Spinal cord (tissue), 10 donors: ENCODE results near the gene SYNPO2. TPM values are rescaled to one million over a fixed set of nuclear protein-coding genes. Genes with fewer than 3 reads are reported as not detected.
"Not testable (repeated sequence)": the region's sequence is repeated elsewhere in the genome, so short reads cannot be mapped to it uniquely, and the experiment has no call there.

Experiments used
- DNase-seq, 6 donors: peaks; one replicate each; pipeline versions ENCODE4 v3.0.0 to v3.0.0-alpha.2; 2013 to 2015; ENCODE audit warnings: low spot score in 6 of 6, low read depth in 4 of 6
- H3K27ac ChIP-seq: one replicate; pipeline ENCODE4 v1.5.1; 2013; ENCODE audit warnings: low read depth, low read length, control low read depth
- H3K27me3 ChIP-seq: one replicate; pipeline ENCODE4 v1.6.1; 2013; ENCODE audit warnings: low read length; ENCODE audit not compliant: control insufficient read depth, insufficient read depth
- H3K36me3 ChIP-seq: one replicate; pipeline ENCODE4 v1.6.1; 2013; ENCODE audit warnings: low read length; ENCODE audit not compliant: control insufficient read depth, insufficient read depth
- H3K4me1 ChIP-seq: one replicate; pipeline ENCODE4 v1.6.1; 2013; ENCODE audit warnings: low read length; ENCODE audit not compliant: control insufficient read depth, insufficient read depth
- H3K4me3 ChIP-seq: one replicate; pipeline ENCODE4 v1.5.1; 2013; ENCODE audit warnings: low read depth, low read length, control low read depth
- H3K9me3 ChIP-seq: one replicate; pipeline ENCODE4 v1.6.1; 2013; ENCODE audit warnings: low read length; ENCODE audit not compliant: control insufficient read depth, insufficient read depth
- WGBS: methylation state at CpG from one replicate; pipeline ENCODE4 v1.1.5; 2013; ENCODE audit warnings: missing lambda C conversion rate; ENCODE audit not compliant: insufficient coverage; 5-methylcytosine and 5-hydroxymethylcytosine counted together
- polyA plus RNA-seq, 2 donors: library from polyadenylated mRNA; unstranded; fragments of 120-200 nt; gene quantifications; one replicate each; pipeline ENCODE4 v1.2.1, GENCODE V29; 2013; ENCODE audit not compliant: insufficient read length in 2 of 2
- total RNA-seq, 2 donors: library from RNA; depleted of rRNA in 1 of 2; stranded (reverse); fragments of 120-200 nt in 1 of 2; fragments of >200 nt in 1 of 2; gene quantifications; one replicate each; pipeline versions ENCODE4 v1.2.3 to v1.2.4, GENCODE V29; 2013 to 2014
- donor health status: healthy.

The SYNPO2 gene
- total and polyA plus RNA-seq, 4 donors: 6.1 to 14.3 (median 9.7) TPM

DNA sequence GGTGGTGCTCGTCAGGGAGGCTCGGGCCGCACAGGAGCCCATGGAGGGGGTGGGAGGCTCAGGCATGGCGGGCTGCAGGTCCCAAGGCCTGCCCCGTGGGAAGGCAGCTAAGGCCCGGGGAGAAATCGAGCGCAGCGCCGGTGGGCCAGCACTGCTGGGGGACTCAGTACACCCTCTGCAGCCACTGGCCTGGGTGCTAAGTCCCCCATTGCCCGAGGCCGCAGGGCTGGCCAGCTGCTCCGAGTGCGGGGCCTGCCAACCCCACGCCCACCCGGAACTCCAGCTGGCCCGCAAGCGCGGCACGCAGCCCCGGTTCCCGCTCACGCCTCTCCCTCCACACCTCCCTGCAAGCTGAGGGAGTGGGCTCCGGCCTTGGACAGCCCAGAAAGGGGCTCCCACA is 88.4 kb downstream of the SYNPO2 start:
- H3K4me1 ChIP-seq, H3K27ac ChIP-seq: not testable (repeated sequence)
- WGBS: 96% methylated on average over 21 of the region's 24 CpGs

DNA sequence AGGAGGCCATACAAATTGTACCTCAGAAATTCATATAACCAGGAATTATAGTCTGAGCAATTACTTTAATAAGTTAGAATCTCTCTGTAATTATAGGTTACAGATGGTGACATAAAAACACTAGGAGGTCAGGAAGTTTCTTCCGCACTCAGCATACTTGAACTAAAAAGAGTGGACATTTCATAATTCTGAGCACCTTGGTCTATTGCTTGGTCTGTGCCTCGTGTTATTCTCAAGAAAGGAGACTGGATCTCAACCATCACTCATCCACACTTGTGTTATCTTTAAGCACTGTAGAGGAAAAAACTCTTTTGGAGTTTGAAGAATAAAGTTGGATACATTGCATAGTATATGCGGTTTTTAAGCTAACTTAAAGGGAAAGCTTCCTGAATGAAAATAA is 91.1 kb downstream of the SYNPO2 start:
- Histone ChIP-seq H3K27me3 (no peaks in the 10 kb centered on the region), H3K36me3 (no peaks in the 10 kb centered on the region), H3K4me3 (no peak overlapping the region), H3K9me3 (no peaks in the 10 kb centered on the region), H3K4me1 (no peaks in the 10 kb centered on the region), H3K27ac (no peak overlapping the region)
- no CpG with 5 or more reads among the region's 3 CpGs for WGBS
- no peak for DNase-seq

More for the DNA sequence above, 88.4 kb downstream of the SYNPO2 start:
- not testable (repeated sequence) for H3K36me3 ChIP-seq, H3K4me3 ChIP-seq, H3K27me3 ChIP-seq, DNase-seq, H3K9me3 ChIP-seq

DNA sequence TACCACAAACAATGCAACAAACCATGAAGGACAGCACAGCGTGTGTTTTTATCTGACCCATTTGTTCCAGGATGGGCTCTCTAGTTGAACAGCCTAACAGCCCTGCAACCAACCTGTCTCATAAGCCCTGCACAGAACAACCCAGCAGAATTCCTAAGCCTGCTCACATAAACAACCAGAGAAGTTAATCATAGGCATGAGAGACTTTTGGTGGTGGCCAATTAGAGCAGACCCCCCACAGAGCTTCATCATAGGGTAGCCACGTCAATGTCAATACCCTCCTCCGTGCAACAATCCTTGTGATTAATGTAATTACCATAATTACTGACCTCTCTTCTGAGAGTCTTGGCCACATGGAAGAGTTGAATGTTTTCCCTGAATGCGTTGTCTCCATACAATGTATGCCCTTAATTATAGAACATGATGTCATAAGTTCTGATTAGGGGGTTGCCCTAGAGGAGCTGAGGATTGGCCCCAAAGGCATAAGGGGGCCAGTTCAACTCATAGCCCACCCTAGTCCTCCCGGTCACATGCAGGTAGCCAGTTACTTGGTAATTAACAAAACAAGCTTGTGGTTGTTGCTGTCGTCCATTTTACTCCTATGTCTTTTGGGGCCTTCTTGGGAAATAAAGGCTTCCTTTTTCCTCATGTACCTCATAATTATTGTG is 92.7 kb downstream of the SYNPO2 start:
- no peak for DNase-seq
- Histone ChIP-seq H3K4me1 (no peaks in the 10 kb centered on the region), H3K9me3 (no peaks in the 10 kb centered on the region), H3K27ac (no peak overlapping the region), H3K4me3 (no peak overlapping the region), H3K27me3 (no peaks in the 10 kb centered on the region), H3K36me3 (no peaks in the 10 kb centered on the region)
- WGBS: 55% methylated on average over 3 of the region's 6 CpGs

DNA sequence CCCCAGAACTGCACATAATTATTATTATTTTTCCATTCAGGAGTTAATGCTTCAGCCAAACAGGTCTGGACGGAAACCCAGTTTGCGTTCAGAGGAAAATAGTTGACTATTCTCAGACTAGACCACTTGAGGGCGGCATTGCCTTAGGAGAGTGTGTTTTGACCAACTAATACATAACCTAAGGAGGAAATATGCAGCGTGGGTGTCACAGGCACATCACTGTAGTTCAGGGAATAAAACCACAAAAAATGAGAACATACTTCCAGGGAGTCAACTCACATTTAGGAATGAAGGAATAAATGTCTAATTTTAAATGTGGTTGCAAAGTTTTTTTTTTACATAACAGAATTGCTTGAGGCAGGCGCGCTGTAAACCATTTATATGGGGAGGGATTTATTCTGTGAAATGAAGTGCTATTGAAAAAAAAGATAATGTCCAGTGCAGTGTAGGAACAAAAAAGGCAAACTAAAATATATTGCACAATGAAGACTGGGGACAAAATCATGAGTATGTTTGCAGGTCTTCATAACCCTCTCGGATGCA is 93.3 kb downstream of the SYNPO2 start:
- peak in 5 of 6 donors; percentile 45 to 90 (median 62) for DNase-seq
- Histone ChIP-seq H3K9me3 (no peaks in the 10 kb centered on the region), H3K4me1 (no peaks in the 10 kb centered on the region), H3K36me3 (no peaks in the 10 kb centered on the region), H3K27me3 (no peaks in the 10 kb centered on the region), H3K27ac (no peak overlapping the region), H3K4me3 (no peak overlapping the region)
- 100% methylated on average over 2 of the region's 7 CpGs for WGBS

DNA sequence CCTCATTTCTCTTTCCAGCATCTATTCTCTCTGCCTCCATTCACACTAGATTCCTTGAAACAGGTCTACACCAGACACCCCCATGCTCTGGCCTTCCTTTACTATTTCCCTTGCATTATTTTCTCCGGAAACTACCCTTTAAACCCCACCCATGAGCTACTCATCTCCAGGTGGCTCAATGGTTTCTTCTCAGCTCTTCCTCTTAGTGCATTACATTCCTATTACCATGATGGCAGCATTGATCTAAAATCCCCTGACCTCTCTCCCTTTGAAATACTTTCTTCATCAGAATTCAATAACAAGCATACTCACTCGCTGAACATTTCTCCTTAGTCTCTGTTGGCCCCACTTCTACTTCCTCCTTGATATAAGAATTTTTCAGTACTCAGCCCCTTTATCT is 94.6 kb downstream of the SYNPO2 start:
- no peak overlapping the region for H3K4me3 ChIP-seq
- H3K27ac ChIP-seq: no peak overlapping the region
- no peaks in the 10 kb centered on the region for H3K4me1 ChIP-seq
- no peaks in the 10 kb centered on the region for H3K36me3 ChIP-seq
- H3K9me3 ChIP-seq: no peaks in the 10 kb centered on the region
- no peaks in the 10 kb centered on the region for H3K27me3 ChIP-seq
- WGBS: 75% methylated on average over 2 of the region's 2 CpGs
- no peak for DNase-seq

DNA sequence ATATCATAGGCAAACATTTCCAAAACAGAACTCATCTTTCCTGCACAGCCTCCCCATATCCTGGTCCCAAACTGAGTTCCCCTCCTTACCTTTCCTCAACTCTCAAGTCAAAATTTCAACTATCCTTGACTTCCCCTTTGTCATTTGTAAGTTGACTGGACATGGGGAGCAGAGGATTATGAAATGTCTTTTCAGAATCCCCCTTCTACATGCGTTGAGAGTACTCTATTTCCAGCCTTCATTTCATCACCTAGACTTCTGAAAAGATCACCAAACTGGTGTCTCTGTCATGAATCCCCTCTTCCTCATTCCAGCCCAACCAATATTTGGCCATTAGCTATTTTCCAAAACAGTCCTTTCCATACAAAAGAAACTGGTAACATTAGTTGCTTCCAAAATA is 95.2 kb downstream of the SYNPO2 start:
- H3K27me3 ChIP-seq: no peaks in the 10 kb centered on the region
- H3K4me3 ChIP-seq: no peak overlapping the region
- no peak overlapping the region for H3K27ac ChIP-seq
- no peak for DNase-seq
- no peaks in the 10 kb centered on the region for H3K4me1 ChIP-seq
- H3K36me3 ChIP-seq: no peaks in the 10 kb centered on the region
- WGBS: 80% methylated on average over 1 of the region's 1 CpG
- no peaks in the 10 kb centered on the region for H3K9me3 ChIP-seq

DNA sequence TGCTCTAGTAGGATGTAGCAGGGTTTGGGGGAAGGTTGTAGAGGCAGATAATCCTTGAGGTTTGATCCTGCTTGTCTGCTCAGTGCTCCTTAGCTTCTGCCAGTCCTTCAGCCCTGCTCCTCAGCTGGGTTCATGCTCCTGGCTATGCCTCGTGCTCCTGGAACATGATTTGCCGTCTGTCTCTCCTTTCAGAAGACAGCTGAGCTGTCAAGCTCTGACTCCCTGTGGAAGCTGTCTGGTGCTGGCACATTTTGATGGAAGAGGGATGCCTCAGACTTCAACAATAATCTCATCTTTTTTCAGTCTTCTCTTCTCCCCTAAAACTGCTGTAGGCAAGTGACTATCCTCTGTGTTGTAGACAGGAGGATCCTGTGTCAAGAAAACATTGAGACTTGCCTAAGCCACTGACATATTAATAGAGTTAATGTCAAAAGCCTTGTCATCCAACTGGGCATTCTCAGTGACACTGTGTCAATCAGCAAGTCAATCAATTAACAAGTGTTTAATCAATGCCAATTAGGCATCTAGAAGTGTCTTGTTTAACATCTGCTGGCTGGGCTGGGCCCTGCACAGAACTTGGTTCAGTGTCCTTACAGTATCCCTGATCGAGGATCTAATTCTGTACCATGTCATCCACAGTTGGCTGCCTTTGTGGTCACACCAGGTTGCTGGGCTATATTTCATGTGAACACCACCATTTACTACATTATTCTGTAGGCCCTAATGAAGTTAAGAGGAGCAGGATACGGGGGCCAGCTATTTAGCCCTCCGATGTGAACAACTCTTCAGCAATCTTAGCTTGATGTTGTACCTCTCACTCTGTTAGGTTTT is 96.7 kb downstream of the SYNPO2 start:
- no peaks in the 10 kb centered on the region for H3K27me3 ChIP-seq
- no peak overlapping the region for H3K27ac ChIP-seq
- 89% methylated on average over 1 of the region's 5 CpGs for WGBS
- H3K4me3 ChIP-seq: no peak overlapping the region
- DNase-seq: no peak
- no peaks in the 10 kb centered on the region for H3K9me3 ChIP-seq
- H3K36me3 ChIP-seq: no peaks in the 10 kb centered on the region
- no peaks in the 10 kb centered on the region for H3K4me1 ChIP-seq

DNA sequence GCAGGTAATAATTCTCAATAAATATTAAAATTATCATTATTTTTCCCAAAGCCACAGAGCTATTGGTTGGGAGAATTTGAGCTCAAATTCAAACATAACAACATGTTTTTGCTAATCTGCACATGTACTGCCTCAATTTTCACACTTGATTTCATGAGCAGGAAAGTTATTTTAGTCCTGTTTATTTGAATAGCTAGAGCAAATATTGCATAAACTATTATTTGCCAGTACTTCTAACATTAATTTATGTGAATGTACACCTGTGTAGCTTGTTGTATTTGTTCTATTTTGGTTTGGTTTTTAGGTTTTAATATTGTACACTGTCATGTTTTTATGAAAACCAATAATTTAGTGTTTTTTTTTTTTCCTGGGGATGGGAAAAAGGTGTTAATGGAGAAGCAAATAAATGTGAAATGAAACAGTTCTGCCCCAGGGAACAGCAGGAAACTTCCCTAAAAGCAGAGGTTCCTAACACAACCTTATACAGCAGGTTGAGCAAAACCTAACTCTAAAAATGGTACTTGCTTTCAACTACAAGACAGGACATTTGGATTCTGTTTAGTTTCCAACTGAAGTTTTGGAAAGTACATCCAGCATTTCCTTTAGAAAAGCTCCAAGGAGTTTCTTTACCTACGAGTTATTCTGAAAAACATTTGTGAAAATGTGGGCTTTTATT is 99.4 kb downstream of the SYNPO2 start:
- H3K9me3 ChIP-seq: no peaks in the 10 kb centered on the region
- H3K4me1 ChIP-seq: no peaks in the 10 kb centered on the region
- no peak for DNase-seq
- WGBS: no CpG with 5 or more reads among the region's 1 CpG
- no peaks in the 10 kb centered on the region for H3K27me3 ChIP-seq
- no peak overlapping the region for H3K4me3 ChIP-seq
- H3K36me3 ChIP-seq: no peaks in the 10 kb centered on the region
- H3K27ac ChIP-seq: no peak overlapping the region

DNA sequence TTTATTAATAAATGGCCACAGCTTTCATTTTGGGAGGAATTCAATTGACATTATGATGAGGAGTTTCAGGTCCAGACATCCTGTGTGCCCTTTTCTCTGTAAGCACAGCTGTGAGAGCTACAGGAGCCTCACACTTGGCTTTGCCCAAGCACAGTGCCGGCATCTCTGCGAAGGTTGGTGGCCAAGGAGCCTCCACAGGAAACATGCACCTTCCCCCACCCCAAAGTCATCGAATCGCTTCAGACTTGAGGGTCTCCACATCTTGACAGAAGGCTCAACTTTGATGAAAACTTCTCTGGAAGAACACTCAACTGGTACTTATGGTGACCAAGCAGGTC is 100.0 kb downstream of the SYNPO2 start:
- Histone ChIP-seq H3K4me1 (no peaks in the 10 kb centered on the region), H3K27ac (no peak overlapping the region), H3K4me3 (no peak overlapping the region), H3K27me3 (no peaks in the 10 kb centered on the region), H3K36me3 (no peaks in the 10 kb centered on the region), H3K9me3 (no peaks in the 10 kb centered on the region)
- no peak for DNase-seq
- 95% methylated on average over 4 of the region's 4 CpGs for WGBS
